IMR-90 (cell line): ENCODE measurements around the gene RC3H2. TPM values are rescaled to one million over a fixed set of nuclear protein-coding genes. Genes with fewer than 3 reads are reported as not detected.

Source experiments
- ATAC-seq: fragments of 200-7000 bp; cut with Tn5 transposase; 2 replicates; pipeline ENCODE4 v1.9.1; 2020; ENCODE audit warnings: low read depth, mild to moderate bottlenecking, moderate library complexity
- BruUV-seq: library from RNA; stranded (reverse); fragments of 400-500 nt; replicated peaks from 2 replicates; lab custom pipeline; 2021; lab: Mats Ljungman, UMichigan
- CTCF ChIA-PET: fragments of 300-600 bp; formaldehyde crosslinking; extraction: SDS; loops from one replicate; lab custom pipeline; 2021; ENCODE audit warnings: antibody characterized with exemption; lab: Yijun Ruan, JAX
- POLR2A ChIA-PET: fragments of 300-600 bp; sonication (Branson Sonifier 250); formaldehyde crosslinking; loops from one replicate; lab custom pipeline; 2022; ENCODE audit warnings: antibody characterized with exemption; ENCODE audit not compliant: unreplicated experiment; lab: Charles Lee
- DNase-seq: peaks from one replicate; pipeline ENCODE4 v3.0.0; 2013
- H2AFZ ChIP-seq: replicated peaks from 2 replicates; pipeline ENCODE3; 2013; ENCODE audit warnings: low read length, mild to moderate bottlenecking; ENCODE audit not compliant: poor library complexity
- H2AK5ac ChIP-seq: 2 replicates; pipeline ENCODE4 v1.6.1; 2013; ENCODE audit warnings: low read depth, low read length, inconsistent platforms
- H2AK9ac ChIP-seq: replicated peaks from 2 replicates; pipeline ENCODE3; 2013; ENCODE audit warnings: mild to moderate bottlenecking, low read depth, low read length, moderate library complexity; ENCODE audit not compliant: poor library complexity
- H2BK120ac ChIP-seq: 2 replicates; pipeline ENCODE4 v1.6.1; 2013; ENCODE audit warnings: low read depth, low read length, inconsistent platforms
- H2BK15ac ChIP-seq: 3 replicates; pipeline ENCODE4 v1.6.1; 2013; ENCODE audit warnings: low read depth, low read length, inconsistent platforms
- H2BK20ac ChIP-seq: 2 replicates; pipeline ENCODE4 v1.6.1; 2013; ENCODE audit warnings: low read depth, mild to moderate bottlenecking, inconsistent platforms, low read length, moderate library complexity
- H2BK5ac ChIP-seq: 2 replicates; pipeline ENCODE4 v1.6.1; 2013; ENCODE audit warnings: mild to moderate bottlenecking, low read depth, low read length, inconsistent platforms; ENCODE audit not compliant: poor library complexity, severe bottlenecking
- H3K14ac ChIP-seq: replicated peaks from 2 replicates; pipeline ENCODE4 v1.6.1; 2013; ENCODE audit warnings: low read depth, low read length, inconsistent platforms
- H3K18ac ChIP-seq: 2 replicates; pipeline ENCODE4 v1.6.1; 2013; ENCODE audit warnings: low read depth, low read length, control low read depth
- H3K23ac ChIP-seq: 2 replicates; pipeline ENCODE4 v1.6.1; 2013; ENCODE audit warnings: low read depth, low read length, inconsistent platforms
- H3K27ac ChIP-seq: 2 replicates; pipeline ENCODE4 v1.5.1; 2013; ENCODE audit warnings: mild to moderate bottlenecking, control low read depth, low read length; ENCODE audit not compliant: insufficient read depth
- H3K27me3 ChIP-seq: 2 replicates; pipeline ENCODE4 v1.6.1; 2013; ENCODE audit warnings: low read length; ENCODE audit not compliant: control insufficient read depth, insufficient read depth
- H3K36me3 ChIP-seq: 2 replicates; pipeline ENCODE4 v1.6.1; 2013; ENCODE audit warnings: low read length, mixed read lengths; ENCODE audit not compliant: control insufficient read depth, insufficient read depth
- H3K4ac ChIP-seq: 2 replicates; pipeline ENCODE4 v1.6.1; 2013; ENCODE audit warnings: low read depth, low read length, inconsistent platforms
- H3K4me1 ChIP-seq: 2 replicates; pipeline ENCODE4 v1.6.1; 2013; ENCODE audit warnings: low read length, mixed read lengths; ENCODE audit not compliant: control insufficient read depth, insufficient read depth
- H3K4me2 ChIP-seq: 2 replicates; pipeline ENCODE4 v1.6.1; 2013; ENCODE audit warnings: low read depth, mild to moderate bottlenecking, control low read depth, low read length, moderate library complexity
- H3K4me3 ChIP-seq: 2 replicates; pipeline ENCODE4 v1.5.1; 2013; ENCODE audit warnings: low read depth, mild to moderate bottlenecking, control low read depth, low read length, moderate library complexity; ENCODE audit not compliant: insufficient read depth
- H3K56ac ChIP-seq: 2 replicates; pipeline ENCODE4 v1.6.1; 2013; ENCODE audit warnings: low read length, inconsistent platforms; ENCODE audit not compliant: insufficient read depth; ENCODE audit errors: extremely low read depth
- H3K79me1 ChIP-seq, 2 experiments: 2 replicates each; pipeline ENCODE4 v1.6.1; 2013; ENCODE audit warnings: low read length in 2 of 2, inconsistent platforms in 1 of 2, low read depth in 1 of 2
- H3K9ac ChIP-seq: 2 replicates; pipeline ENCODE4 v1.6.1; 2013; ENCODE audit warnings: low read depth, low read length, control low read depth
- H3K9me1 ChIP-seq: 2 replicates; pipeline ENCODE4 v1.6.1; 2013; ENCODE audit warnings: low read length, inconsistent platforms; ENCODE audit not compliant: insufficient read depth
- H3K9me3 ChIP-seq: 2 replicates; pipeline ENCODE4 v1.6.1; 2013; ENCODE audit warnings: low read length; ENCODE audit not compliant: control insufficient read depth, insufficient read depth
- H4K20me1 ChIP-seq: 2 replicates; pipeline ENCODE4 v1.6.1; 2013; ENCODE audit warnings: low read length, inconsistent platforms; ENCODE audit not compliant: insufficient read depth
- H4K5ac ChIP-seq: 2 replicates; pipeline ENCODE4 v1.6.1; 2013; ENCODE audit warnings: mild to moderate bottlenecking, low read depth, low read length, control low read depth
- H4K8ac ChIP-seq, 2 experiments: 2 replicates each; pipeline ENCODE4 v1.6.1; 2013; ENCODE audit warnings: low read depth in 2 of 2, low read length in 2 of 2, control low read depth in 1 of 2, inconsistent platforms in 1 of 2
- H4K91ac ChIP-seq: 2 replicates; pipeline ENCODE4 v1.6.1; 2013; ENCODE audit warnings: low read depth, low read length, inconsistent platforms; ENCODE audit not compliant: insufficient read depth
- BHLHE40 ChIP-seq: fragments of 150-350 bp; IDR thresholded peaks from 2 replicates; pipeline ENCODE4 v1.6.1; 2016; ENCODE audit warnings: mild to moderate bottlenecking, low read depth, low read length
- CEBPB ChIP-seq: IDR thresholded peaks from 2 replicates; pipeline ENCODE4 v1.6.1; 2012; ENCODE audit warnings: low read depth, low read length, improper control_type of control experiment
- CHD1 ChIP-seq: IDR thresholded peaks from 2 replicates; pipeline ENCODE4 v1.6.1; 2012; ENCODE audit warnings: low read depth, low read length, improper control_type of control experiment
- FOS ChIP-seq: fragments of 150-350 bp; IDR thresholded peaks from 2 replicates; pipeline ENCODE4 v1.6.1; 2016; ENCODE audit warnings: low read depth, low read length
- MAFK ChIP-seq: IDR thresholded peaks from 2 replicates; pipeline ENCODE4 v1.6.1; 2012; ENCODE audit warnings: low read depth, low read length, improper control_type of control experiment
- MAZ ChIP-seq: IDR thresholded peaks from 2 replicates; pipeline ENCODE4 v1.6.1; 2012; ENCODE audit warnings: low read depth, mild to moderate bottlenecking, low read length, improper control_type of control experiment, moderate library complexity, borderline replicate concordance
- NFE2L2 ChIP-seq: fragments of 150-350 bp; IDR thresholded peaks from 2 replicates; pipeline ENCODE4 v1.6.1; 2016; ENCODE audit warnings: low read depth, mild to moderate bottlenecking, low read length
- SMC3 ChIP-seq: fragments of 150-350 bp; IDR thresholded peaks from 2 replicates; pipeline ENCODE4 v1.6.1; 2016; ENCODE audit warnings: low read depth, mild to moderate bottlenecking, antibody characterized with exemption, low read length, moderate library complexity
- WGBS, 2 experiments: methylation state at CpG; one replicate each; pipeline versions ENCODE4 v1.1.5 to v1.1.7; 2013; ENCODE audit warnings: missing lambda C conversion rate in 2 of 2; ENCODE audit not compliant: insufficient read length in 1 of 2; ENCODE audit errors: extremely low coverage in 2 of 2; 5-methylcytosine and 5-hydroxymethylcytosine counted together
- dilution Hi-C: fragments of 300-500 bp; cut with HindIII; formaldehyde crosslinking; loops from one replicate; pipeline ENCODE4 v1.14.3; 2018; ENCODE audit warnings: low sequenced_read_pairs; ENCODE audit not compliant: unreplicated experiment
- in situ Hi-C: fragments of 300-500 bp; cut with MboI; formaldehyde crosslinking; loops from 3 replicates; pipeline ENCODE4 v1.14.3; 2019; ENCODE audit warnings: low sequenced_read_pairs, inconsistent platforms, mixed read lengths
- intact Hi-C: fragments of 100-400 bp; cut with micrococcal nuclease; formaldehyde crosslinking; loops from 2 replicates; pipeline ENCODE4 v1.10.0; 2022
- polyA plus RNA-seq, 3 experiments: library from polyadenylated mRNA; depleted of rRNA; stranded (reverse); fragments of >200 nt; gene quantifications; 2 replicates each; pipeline ENCODE4 v1.2.3, GENCODE V29; 2012; ENCODE audit warnings: low replicate concordance in 1 of 3
- total RNA-seq: library from RNA; depleted of rRNA; stranded (reverse); fragments of >200 nt; gene quantifications from 2 replicates; pipeline ENCODE4 v1.2.3, GENCODE V29; 2012
- TF ChIP-seq, protein P1 (sequence below): conservative IDR thresholded peaks from 2 replicates; pipeline ENCODE4 v1.5.1; 2012; ENCODE audit warnings: mild to moderate bottlenecking, low read depth, low read length, improper control_type of control experiment
- TF ChIP-seq, protein P2 (sequence below): fragments of 150-350 bp; IDR thresholded peaks from 2 replicates; pipeline ENCODE4 v1.6.1; 2016; ENCODE audit warnings: low read depth, mild to moderate bottlenecking, low read length, moderate library complexity, borderline replicate concordance

Gene RC3H2
- total and polyA plus RNA-seq, 2 of the 4 experiments (the other 2 are of a cell fraction) = 14.7 to 58.4 TPM

- no peak overlapping the region for H2BK5ac ChIP-seq
- ChIA-PET CTCF (no interaction called here), POLR2A (no interaction called here)
- dilution Hi-C loops = no loop called here
- no TSS peak for BruUV-seq
- H3K18ac ChIP-seq = 0 out of 2 replicates have a peak overlapping the region, but pooled peaks have one; percentile 22
- no peak overlapping the region for H2BK15ac ChIP-seq
- H4K8ac ChIP-seq = no peak overlapping the region
- H3K36me3 ChIP-seq = no peaks in the 10 kb centered on the region
- no peak overlapping the region for H3K4me3 ChIP-seq
- no peaks in the 10 kb centered on the region for H3K27me3 ChIP-seq
- no peak overlapping the region for H4K91ac ChIP-seq
- peak overlapping the region; percentile 37; the same call in 1 of the 2 replicates for H2AK5ac ChIP-seq
- no peak overlapping the region for H3K56ac ChIP-seq
- ATAC-seq (peak; percentile 48), DNase-seq (peak; percentile 13)
- in situ Hi-C loops = no loop called here
- no peak overlapping the region for H3K9ac ChIP-seq
- no peak overlapping the region for H3K23ac ChIP-seq
- WGBS, 2 experiments = 83% methylated on average over 3 of the region's 6 CpGs; no CpG with 5 or more reads in 1 of the 2 experiments
- intact Hi-C loops = no loop called here
- H2AFZ ChIP-seq = peak overlapping the region; percentile 27
- no peaks in the 10 kb centered on the region for H4K20me1 ChIP-seq
- no peak overlapping the region for H2AK9ac ChIP-seq
- H3K4me1 ChIP-seq = peaks cover 4% of the 10 kb centered on the region
- H4K5ac ChIP-seq = no peak overlapping the region
- no peak overlapping the region for H3K4me2 ChIP-seq
- H2BK20ac ChIP-seq = no peak overlapping the region
- TF ChIP-seq CHD1 (no peak), FOS (no peak), MAZ (no peak), SMC3 (no peak), CEBPB (no peak), BHLHE40 (no peak), NFE2L2 (no peak), MAFK (no peak)
- TF ChIP-seq, protein P1, sequence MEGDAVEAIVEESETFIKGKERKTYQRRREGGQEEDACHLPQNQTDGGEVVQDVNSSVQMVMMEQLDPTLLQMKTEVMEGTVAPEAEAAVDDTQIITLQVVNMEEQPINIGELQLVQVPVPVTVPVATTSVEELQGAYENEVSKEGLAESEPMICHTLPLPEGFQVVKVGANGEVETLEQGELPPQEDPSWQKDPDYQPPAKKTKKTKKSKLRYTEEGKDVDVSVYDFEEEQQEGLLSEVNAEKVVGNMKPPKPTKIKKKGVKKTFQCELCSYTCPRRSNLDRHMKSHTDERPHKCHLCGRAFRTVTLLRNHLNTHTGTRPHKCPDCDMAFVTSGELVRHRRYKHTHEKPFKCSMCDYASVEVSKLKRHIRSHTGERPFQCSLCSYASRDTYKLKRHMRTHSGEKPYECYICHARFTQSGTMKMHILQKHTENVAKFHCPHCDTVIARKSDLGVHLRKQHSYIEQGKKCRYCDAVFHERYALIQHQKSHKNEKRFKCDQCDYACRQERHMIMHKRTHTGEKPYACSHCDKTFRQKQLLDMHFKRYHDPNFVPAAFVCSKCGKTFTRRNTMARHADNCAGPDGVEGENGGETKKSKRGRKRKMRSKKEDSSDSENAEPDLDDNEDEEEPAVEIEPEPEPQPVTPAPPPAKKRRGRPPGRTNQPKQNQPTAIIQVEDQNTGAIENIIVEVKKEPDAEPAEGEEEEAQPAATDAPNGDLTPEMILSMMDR = no peak
- TF ChIP-seq, protein P2, sequence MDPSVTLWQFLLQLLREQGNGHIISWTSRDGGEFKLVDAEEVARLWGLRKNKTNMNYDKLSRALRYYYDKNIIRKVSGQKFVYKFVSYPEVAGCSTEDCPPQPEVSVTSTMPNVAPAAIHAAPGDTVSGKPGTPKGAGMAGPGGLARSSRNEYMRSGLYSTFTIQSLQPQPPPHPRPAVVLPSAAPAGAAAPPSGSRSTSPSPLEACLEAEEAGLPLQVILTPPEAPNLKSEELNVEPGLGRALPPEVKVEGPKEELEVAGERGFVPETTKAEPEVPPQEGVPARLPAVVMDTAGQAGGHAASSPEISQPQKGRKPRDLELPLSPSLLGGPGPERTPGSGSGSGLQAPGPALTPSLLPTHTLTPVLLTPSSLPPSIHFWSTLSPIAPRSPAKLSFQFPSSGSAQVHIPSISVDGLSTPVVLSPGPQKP = no peak
- H3K9me1 ChIP-seq = peaks cover 5% of the 10 kb centered on the region; the same call in 1 of the 2 replicates
- H3K4ac ChIP-seq = no peak overlapping the region; the same call in 1 of the 2 replicates
- no peak overlapping the region for H3K14ac ChIP-seq
- no peaks in the 10 kb centered on the region for H3K79me1 ChIP-seq
- 0 out of 2 replicates have a peak overlapping the region, but pooled peaks have one; percentile 27 for H2BK120ac ChIP-seq
- H3K9me3 ChIP-seq = no peaks in the 10 kb centered on the region
- H3K27ac ChIP-seq = no peak overlapping the region
Observed at GRCh38 chr9:122797316-122798063, 107.7 kb downstream of the RC3H2 start.
